GM21619 (cell line): Measurements from ENCODE around the gene A4GALT.
"Not testable (repeated sequence)": the region's sequence is repeated elsewhere in the genome, so short reads cannot be mapped to it uniquely, and the experiment has no call there.

ENCODE experiments used
- ATAC-seq: cut with Tn5 transposase; IDR thresholded peaks from one replicate; pipeline ENCODE4 v1.9.1; 2021; ENCODE audit not compliant: unreplicated experiment

The A4GALT gene

GRCh38 chr22:42720263-42721044 is at the start of gene A4GALT:
TSS of gene A4GALT (minus strand) at chr22:42720870. CDS start at chr22:42693951, 26,919 bp downstream.
- ATAC-seq, result no peak

GRCh38 chr22:42770448-42770726 is 49.7 kb upstream of the A4GALT start:
- no peak for ATAC-seq

GRCh38 chr22:42769574-42770447 is 49.1 kb upstream of the A4GALT start:
- peak; percentile 74 for ATAC-seq

- ATAC-seq, result no peak
Measured at GRCh38 chr22:42769238-42769573, 48.5 kb upstream of the A4GALT start.

- no peak for ATAC-seq
Measured at GRCh38 chr22:42768385-42769035, 47.8 kb upstream of the A4GALT start.

- ATAC-seq, result no peak
Measured at GRCh38 chr22:42766860-42767259, 46.2 kb upstream of the A4GALT start.

GRCh38 chr22:42764895-42765363 is 44.3 kb upstream of the A4GALT start:
- ATAC-seq, result no peak

- ATAC-seq, result no peak
Measured at GRCh38 chr22:42763965-42764480, 43.4 kb upstream of the A4GALT start.

- no peak for ATAC-seq
Measured at GRCh38 chr22:42760806-42761565, 40.3 kb upstream of the A4GALT start.

- ATAC-seq, result no peak
Measured at GRCh38 chr22:42758931-42759629, 38.4 kb upstream of the A4GALT start.

- not testable (repeated sequence) for ATAC-seq
Measured at GRCh38 chr22:42755553-42755952, 34.9 kb upstream of the A4GALT start.

- ATAC-seq, result not testable (repeated sequence)
Measured at GRCh38 chr22:42755121-42755520, 34.5 kb upstream of the A4GALT start.

GRCh38 chr22:42754658-42755057 is 34.0 kb upstream of the A4GALT start:
- ATAC-seq, result no peak

GRCh38 chr22:42752912-42753311 is 32.2 kb upstream of the A4GALT start:
- no peak for ATAC-seq

GRCh38 chr22:42752230-42752746 is 31.6 kb upstream of the A4GALT start:
- no peak for ATAC-seq

GRCh38 chr22:42750421-42750820 is 29.8 kb upstream of the A4GALT start:
- not testable (repeated sequence) for ATAC-seq

- ATAC-seq, result no peak
Measured at GRCh38 chr22:42747701-42748513, 27.2 kb upstream of the A4GALT start.

GRCh38 chr22:42745118-42745517 is 24.4 kb upstream of the A4GALT start:
- ATAC-seq, result no peak

- ATAC-seq, result no peak
Measured at GRCh38 chr22:42743501-42743991, 22.9 kb upstream of the A4GALT start.
